OCI-LY7 (cell line): Measurements from ENCODE around the gene IGFBP2.

ENCODE experiments used
- EZH2phosphoT487 ChIP-seq: fragments of 200-600 bp; sonication (generic); IDR thresholded peaks from 2 replicates; pipeline ENCODE4 v1.6.1; 2018; ENCODE audit warnings: low read depth, borderline replicate concordance, mild to moderate bottlenecking, mixed run types, antibody characterized with exemption, low read length, moderate library complexity, mixed read lengths
- TF ChIP-seq, protein P1 (sequence below): fragments of 200-600 bp; sonication (generic); conservative IDR thresholded peaks from 2 replicates; pipeline ENCODE4 v1.5.1; 2014; ENCODE audit warnings: mild to moderate bottlenecking, antibody characterized with exemption, low read length, moderate library complexity, mixed read lengths

DNA sequence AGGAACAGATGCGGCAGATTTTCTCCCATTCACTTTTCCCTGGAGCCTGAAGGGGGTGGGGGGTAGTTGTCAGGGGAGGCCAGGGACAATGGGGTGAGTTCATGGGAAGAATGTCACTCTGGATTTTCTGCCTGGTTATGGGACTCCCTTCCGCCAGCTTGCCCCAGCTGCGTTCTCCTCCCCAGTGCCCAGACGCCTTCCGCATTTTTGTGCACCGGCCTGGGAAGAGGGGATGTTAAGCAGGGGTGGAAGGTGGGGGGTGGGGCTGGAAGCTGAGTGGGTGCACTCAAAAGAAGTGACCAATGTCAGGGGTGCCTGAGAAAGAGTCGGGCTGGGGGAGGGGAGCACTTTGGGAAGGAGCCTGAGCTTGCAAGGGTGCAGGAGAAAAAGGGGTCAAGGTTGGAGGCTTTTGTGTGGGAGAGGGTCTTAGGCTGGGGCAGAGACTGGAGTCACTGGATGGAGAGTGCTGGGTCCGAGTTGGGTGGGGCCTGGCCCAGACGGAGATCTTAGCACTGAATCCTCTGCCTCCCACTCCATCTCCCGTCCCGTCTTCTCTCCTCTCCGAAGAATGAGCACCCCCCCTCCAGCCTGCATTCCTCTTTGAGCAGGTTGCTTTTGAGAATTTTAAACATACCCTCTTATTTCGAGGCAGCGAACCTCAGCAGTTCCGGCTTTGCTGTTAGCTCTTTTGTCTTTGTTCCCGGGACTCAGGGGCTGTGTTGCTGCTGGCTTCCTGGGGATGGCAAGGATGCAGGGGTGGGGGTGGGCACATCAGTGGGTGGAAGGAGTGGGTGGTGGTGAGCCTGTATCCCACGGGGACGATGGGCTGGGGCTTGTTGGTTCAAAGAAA, 2.7 kb downstream of the IGFBP2 start:
- TF ChIP-seq, protein P1, sequence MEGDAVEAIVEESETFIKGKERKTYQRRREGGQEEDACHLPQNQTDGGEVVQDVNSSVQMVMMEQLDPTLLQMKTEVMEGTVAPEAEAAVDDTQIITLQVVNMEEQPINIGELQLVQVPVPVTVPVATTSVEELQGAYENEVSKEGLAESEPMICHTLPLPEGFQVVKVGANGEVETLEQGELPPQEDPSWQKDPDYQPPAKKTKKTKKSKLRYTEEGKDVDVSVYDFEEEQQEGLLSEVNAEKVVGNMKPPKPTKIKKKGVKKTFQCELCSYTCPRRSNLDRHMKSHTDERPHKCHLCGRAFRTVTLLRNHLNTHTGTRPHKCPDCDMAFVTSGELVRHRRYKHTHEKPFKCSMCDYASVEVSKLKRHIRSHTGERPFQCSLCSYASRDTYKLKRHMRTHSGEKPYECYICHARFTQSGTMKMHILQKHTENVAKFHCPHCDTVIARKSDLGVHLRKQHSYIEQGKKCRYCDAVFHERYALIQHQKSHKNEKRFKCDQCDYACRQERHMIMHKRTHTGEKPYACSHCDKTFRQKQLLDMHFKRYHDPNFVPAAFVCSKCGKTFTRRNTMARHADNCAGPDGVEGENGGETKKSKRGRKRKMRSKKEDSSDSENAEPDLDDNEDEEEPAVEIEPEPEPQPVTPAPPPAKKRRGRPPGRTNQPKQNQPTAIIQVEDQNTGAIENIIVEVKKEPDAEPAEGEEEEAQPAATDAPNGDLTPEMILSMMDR: no peak
- no peak for TF ChIP-seq EZH2phosphoT487
